ENCODE data around the gene MPIG6B.

Gene MPIG6B

GRCh38 chr6:31769684-31770371, 46.7 kb downstream of the MPIG6B start:
- peak; percentile 67 for DNase-seq

GRCh38 chr6:31770860-31771259, 47.7 kb downstream of the MPIG6B start:
- DNase-seq = no peak

GRCh38 chr6:31771992-31772358, 48.8 kb downstream of the MPIG6B start:
- DNase-seq = no peak

- DNase-seq = no peak
These were observed 52.0 kb downstream of the MPIG6B start for GRCh38 chr6:31775184-31775583.

- no peak for DNase-seq
These were observed 52.7 kb downstream of the MPIG6B start for GRCh38 chr6:31775633-31776484.
